ENCODE results near the gene SYCP2.
"Not testable (repeated sequence)": the region's sequence is repeated elsewhere in the genome, so short reads cannot be mapped to it uniquely, and the experiment has no call there.

The SYCP2 gene, protein sequence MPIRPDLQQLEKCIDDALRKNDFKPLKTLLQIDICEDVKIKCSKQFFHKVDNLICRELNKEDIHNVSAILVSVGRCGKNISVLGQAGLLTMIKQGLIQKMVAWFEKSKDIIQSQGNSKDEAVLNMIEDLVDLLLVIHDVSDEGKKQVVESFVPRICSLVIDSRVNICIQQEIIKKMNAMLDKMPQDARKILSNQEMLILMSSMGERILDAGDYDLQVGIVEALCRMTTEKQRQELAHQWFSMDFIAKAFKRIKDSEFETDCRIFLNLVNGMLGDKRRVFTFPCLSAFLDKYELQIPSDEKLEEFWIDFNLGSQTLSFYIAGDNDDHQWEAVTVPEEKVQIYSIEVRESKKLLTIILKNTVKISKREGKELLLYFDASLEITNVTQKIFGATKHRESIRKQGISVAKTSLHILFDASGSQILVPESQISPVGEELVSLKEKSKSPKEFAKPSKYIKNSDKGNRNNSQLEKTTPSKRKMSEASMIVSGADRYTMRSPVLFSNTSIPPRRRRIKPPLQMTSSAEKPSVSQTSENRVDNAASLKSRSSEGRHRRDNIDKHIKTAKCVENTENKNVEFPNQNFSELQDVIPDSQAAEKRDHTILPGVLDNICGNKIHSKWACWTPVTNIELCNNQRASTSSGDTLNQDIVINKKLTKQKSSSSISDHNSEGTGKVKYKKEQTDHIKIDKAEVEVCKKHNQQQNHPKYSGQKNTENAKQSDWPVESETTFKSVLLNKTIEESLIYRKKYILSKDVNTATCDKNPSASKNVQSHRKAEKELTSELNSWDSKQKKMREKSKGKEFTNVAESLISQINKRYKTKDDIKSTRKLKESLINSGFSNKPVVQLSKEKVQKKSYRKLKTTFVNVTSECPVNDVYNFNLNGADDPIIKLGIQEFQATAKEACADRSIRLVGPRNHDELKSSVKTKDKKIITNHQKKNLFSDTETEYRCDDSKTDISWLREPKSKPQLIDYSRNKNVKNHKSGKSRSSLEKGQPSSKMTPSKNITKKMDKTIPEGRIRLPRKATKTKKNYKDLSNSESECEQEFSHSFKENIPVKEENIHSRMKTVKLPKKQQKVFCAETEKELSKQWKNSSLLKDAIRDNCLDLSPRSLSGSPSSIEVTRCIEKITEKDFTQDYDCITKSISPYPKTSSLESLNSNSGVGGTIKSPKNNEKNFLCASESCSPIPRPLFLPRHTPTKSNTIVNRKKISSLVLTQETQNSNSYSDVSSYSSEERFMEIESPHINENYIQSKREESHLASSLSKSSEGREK (N-terminal part only)

DNA sequence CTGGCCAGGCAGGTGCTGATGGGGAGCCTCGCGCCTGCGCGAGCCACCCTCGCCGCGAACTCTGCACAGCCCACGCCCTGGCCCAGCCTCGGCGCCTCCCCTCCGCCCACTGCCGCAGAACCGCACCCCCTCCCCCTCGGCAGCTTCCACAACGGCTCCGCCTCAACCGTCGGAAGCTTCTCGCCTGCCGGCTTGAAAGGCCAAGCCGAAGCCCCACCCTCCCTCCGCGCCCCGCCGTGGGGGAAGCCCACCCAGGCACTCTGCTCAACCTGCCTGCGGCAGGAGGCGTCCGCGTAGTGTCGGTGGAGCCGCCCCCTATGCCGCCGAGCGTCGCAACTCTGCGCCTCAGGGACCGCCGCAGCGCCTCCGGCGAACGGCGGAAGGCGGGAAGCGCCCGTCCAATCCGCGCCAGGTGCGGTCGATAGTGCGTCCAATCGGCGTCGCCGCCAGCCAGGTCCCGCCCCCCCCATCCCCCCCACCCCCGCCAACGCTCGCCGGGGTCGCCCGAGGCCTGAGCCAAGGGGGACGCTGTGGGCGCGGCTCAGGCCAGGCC lies at the start of gene SYCP2:
Gene SYCP2 (minus strand): TSS at position 342 of the 553 bp plus-strand sequence. CDS start 11,224 bp downstream, outside the sequence.
- DNase-seq = no peak

- DNase-seq = no peak
These were observed 49.6 kb upstream of the SYCP2 start for GRCh38 chr20:59983076-59983475.

DNA sequence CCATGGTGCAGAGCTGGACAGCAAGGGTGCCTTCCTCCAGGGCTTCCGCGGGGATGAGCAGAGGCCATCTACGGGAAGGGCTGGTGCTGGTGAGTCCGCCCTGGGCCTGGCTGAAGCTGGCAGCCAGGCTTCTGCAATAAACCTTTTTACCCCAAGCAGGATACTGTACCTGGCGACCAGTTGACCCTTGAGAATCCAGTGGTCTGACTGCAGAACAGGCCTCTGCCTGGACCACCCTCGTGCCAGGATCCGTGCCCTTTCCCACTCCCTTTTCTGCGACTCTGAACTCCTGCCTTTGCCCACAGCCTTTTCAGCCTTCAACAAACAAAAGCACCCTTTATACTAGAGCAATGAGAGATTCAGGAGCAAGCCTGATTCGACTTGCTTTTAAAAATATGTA lies 43.6 kb upstream of the SYCP2 start:
- DNase-seq = no peak

- no peak for DNase-seq
These were observed 42.8 kb upstream of the SYCP2 start for GRCh38 chr20:59976156-59976782.

GRCh38 chr20:59972037-59972801 lies 38.8 kb upstream of the SYCP2 start:
- no peak for DNase-seq

- DNase-seq = no peak
These were observed 38.0 kb upstream of the SYCP2 start for GRCh38 chr20:59971428-59971827.

DNA sequence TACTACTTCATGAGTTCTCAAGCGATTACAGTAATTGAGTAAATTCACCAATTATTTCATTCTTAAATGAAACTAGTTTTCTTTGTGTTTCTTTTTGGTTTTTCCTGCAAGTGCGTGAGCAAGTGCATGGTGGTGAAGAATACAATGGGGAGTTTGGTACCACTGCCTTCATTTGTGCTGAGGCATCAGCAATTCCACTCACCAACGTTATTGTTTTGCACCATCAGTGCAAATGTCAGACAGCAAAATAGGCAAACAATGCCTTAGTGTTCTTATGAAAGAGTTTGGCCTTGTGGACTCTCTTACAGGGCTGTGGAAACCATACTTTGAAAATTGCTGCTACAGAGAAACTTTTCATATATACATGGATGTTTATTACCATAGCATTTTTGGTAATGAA lies 33.0 kb upstream of the SYCP2 start:
- no peak for DNase-seq

- no peak for DNase-seq
These were observed 28.7 kb upstream of the SYCP2 start for GRCh38 chr20:59962155-59962554.

DNA sequence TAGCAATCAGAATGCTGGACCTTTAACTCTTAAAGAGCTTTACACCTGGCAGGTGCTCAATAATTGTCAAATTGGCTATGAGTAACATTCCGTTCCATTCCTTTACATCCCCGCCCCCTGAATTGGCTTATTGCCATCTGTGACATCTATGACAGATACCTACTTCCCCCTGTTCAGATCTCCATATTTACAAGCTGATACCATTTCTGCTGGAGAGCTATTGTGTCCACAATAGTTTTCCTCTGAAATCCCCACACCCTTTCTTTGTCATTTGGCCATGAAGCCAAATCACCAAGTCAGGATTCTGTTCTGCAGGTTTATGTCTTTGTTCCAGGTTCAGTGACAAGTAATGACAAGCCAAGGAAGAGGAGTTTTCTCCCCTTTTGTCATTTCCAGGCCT lies 28.0 kb upstream of the SYCP2 start:
- DNase-seq = no peak

DNA sequence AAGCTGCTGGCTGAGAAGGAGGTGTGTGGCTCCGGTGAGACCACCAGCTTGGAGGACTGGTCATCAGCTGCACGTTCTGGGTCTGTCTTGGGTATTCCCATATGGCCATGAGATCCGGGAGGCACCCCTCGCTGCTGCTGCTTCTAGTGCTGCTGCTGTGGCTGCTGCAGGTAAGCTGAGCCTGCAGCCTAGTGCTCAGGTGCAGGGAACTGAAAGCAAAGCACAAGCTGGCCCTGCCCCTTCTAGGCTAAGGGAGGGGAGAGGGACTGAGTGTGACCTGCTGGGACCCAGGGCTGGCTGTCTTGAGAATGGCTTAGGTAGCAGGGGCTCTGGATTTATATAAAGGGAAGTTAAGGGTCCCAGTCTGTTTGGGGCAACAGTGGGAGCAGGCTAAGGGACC lies 25.2 kb upstream of the SYCP2 start:
- no peak for DNase-seq

- no peak for DNase-seq
These were observed 24.7 kb upstream of the SYCP2 start, which contains the start of gene CDH26 for GRCh38 chr20:59958123-59958522. Gene CDH26, plus strand, starts transcription at chr20:59958423. Its CDS starts 304 bp downstream, at chr20:59958727.

DNA sequence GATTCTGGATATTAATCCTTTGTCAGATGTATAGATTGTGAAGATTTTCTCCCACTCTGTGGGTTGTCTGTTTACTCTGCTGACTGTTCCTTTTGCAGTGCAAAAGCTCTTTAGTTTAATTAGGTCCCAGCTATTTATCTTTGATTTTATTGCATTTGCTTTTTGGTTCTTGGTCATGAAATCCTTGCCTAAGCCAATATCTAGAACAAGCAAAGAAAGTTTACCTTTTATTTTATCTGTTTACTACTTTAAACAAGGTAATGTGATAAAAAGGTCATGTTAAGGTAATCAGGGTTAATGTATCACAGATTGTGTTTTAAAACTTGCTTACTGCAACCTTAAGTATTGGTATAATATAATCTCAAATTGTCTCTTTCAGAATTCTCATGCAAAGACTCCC lies 24.1 kb upstream of the SYCP2 start:
- DNase-seq = not testable (repeated sequence)

DNA sequence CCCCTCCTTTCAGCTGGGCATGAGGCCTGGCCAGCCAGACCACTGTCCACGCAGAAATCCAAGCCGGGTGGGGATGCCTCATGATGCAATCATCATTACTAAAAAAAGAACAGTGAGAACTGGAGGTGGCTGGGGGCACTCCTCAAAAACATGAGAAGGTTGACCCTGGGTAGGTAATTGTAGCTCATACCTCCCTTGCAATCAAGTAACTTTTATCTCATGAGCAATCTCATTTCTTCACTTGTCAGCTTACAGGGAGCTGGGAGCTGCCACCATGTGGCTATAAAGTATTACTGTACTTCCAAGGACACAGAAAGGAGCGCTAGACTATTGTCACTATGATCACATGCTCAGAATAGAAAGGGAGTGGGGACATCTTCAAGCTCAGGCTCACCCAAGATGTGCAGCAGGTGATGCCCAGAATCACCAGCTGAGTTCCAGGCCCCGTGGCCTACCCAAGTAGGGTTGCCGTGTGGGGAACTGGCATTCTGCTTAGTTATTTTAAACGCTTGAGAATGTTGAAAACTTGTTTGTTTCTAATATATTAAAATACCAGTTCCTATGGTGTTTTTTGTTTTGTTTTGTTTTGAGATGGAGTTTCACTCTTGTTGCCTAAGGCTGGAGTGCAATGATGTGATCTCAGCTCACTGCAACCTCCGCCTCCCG lies 21.8 kb upstream of the SYCP2 start:
- no peak for DNase-seq

GRCh38 chr20:59954718-59955117 lies 21.3 kb upstream of the SYCP2 start:
- no peak for DNase-seq

- no peak for DNase-seq
These were observed 16.5 kb upstream of the SYCP2 start for GRCh38 chr20:59949911-59950310.

DNA sequence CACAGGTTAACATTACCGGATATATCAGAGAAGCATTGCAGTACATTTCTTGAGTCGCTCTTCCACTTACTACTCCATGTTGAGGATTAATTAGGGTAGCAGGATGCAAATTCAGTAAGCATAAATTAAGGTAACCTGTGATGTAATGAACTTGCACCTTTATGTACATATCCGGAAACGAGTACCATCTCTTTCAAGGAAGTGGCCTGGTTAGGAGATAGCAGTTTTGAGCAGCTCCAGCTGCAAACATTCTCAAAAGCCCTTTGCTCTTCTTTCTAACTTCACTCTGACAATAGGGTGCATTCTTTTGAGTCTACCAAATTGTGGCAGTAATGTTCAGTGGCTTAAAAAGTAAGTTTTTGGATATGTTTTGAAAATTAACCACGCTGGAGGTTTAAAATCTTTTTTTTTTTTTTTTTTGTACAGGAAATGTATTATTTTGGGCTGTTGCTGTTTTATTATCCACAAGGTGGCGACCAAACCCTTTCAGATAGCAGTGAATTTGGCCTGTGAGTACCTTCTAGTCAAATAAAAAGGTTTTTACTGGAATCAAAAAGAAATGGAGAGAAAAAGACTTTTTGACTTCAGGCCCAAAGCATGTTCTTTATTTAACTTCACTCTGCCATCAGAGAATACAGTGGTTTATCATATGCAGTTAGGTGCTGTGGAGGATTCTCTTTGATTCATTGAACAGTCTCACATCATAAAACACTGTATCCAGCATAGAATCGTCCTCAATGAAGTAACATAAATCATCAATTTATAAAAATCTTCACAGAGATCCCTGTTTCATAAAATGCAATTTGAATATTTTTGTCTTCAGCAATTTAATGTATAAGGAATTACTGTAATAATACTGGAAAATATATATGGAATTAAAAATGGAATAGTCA lies 15.6 kb upstream of the SYCP2 start:
- no peak for DNase-seq

DNA sequence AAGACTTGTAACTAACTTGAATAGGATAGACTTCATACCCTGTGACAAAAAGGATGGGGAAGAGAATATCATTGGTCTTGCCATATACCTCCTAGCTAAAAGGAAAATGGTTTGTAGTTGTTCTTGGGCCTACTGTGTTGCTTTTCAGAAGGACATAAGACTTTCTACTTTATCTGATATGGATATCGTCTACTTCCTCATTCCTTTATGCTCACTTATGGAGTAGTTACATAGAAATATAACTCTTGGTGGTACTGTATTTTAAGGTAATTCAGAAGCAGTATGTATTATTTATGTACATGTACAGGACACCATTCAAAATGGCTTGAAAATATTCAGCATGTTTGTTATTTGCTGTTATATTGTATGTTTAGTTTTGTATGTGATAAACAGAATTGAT lies 14.8 kb upstream of the SYCP2 start:
- DNase-seq = no peak

DNA sequence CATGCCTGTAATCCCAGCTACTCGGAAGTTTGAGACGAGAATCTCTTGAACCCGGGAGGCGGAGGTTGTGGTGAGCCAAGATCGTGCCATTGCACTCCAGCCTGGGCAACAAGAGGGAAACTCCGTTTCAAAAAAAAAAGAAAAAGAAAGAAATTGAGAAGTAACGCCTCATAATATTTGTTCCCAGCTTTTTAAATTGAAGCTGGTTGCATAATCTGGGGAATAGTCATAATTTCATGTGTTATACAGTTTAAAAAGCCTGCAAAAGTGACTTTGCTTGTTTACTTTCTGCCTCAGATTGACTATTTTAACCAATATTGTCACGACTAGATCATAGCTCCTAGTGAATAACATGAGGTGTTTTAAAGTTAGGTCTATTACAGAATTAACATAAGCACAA lies 13.9 kb upstream of the SYCP2 start:
- DNase-seq = no peak

GRCh38 chr20:59945731-59946130 lies 12.3 kb upstream of the SYCP2 start:
- no peak for DNase-seq

GRCh38 chr20:59945175-59945574 lies 11.7 kb upstream of the SYCP2 start:
- DNase-seq = no peak
